Trophoblast cell (in vitro differentiated cells and primary cell): Measurements from ENCODE around the gene MKNK1.

Experiments used
- DNase-seq, 2 donors: peaks; one replicate each; pipeline ENCODE4 v3.0.0-alpha.2; 2016
- H2AFZ ChIP-seq: 2 replicates; pipeline ENCODE4 v1.6.1; 2013; ENCODE audit warnings: low read length, moderate library complexity, mild to moderate bottlenecking; ENCODE audit not compliant: insufficient read depth, poor library complexity
- H2AK5ac ChIP-seq: 2 replicates; pipeline ENCODE4 v1.6.1; 2013; ENCODE audit warnings: mild to moderate bottlenecking, low read length
- H2BK120ac ChIP-seq: 2 replicates; pipeline ENCODE4 v1.6.1; 2013; ENCODE audit warnings: low read length, mild to moderate bottlenecking, moderate library complexity; ENCODE audit not compliant: insufficient read depth, poor library complexity
- H2BK12ac ChIP-seq: 2 replicates; pipeline ENCODE4 v1.6.1; 2013; ENCODE audit warnings: mild to moderate bottlenecking, low read length, moderate library complexity
- H2BK5ac ChIP-seq: 2 replicates; pipeline ENCODE4 v1.6.1; 2013; ENCODE audit warnings: low read length, low read depth, moderate library complexity, mild to moderate bottlenecking; ENCODE audit not compliant: poor library complexity
- H3K14ac ChIP-seq: 2 replicates; pipeline ENCODE4 v1.6.1; 2013; ENCODE audit warnings: mild to moderate bottlenecking, low read length
- H3K18ac ChIP-seq: 2 replicates; pipeline ENCODE4 v1.6.1; 2013; ENCODE audit warnings: mild to moderate bottlenecking, low read length
- H3K23ac ChIP-seq: 2 replicates; pipeline ENCODE4 v1.6.1; 2013; ENCODE audit warnings: low read length
- H3K27ac ChIP-seq: 2 replicates; pipeline ENCODE4 v1.5.1; 2013; ENCODE audit warnings: low read depth, mild to moderate bottlenecking, inconsistent platforms, low read length, moderate library complexity
- H3K27me3 ChIP-seq: 2 replicates; pipeline ENCODE4 v1.6.1; 2013; ENCODE audit warnings: inconsistent platforms, mild to moderate bottlenecking, low read length, moderate library complexity; ENCODE audit not compliant: insufficient read depth
- H3K36me3 ChIP-seq, 2 experiments: 1 replicate in 1 of 2; 2 replicates in 1 of 2; pipeline ENCODE4 v1.6.1; 2013; ENCODE audit warnings: low read length in 2 of 2, mild to moderate bottlenecking in 2 of 2, moderate library complexity in 1 of 2; ENCODE audit not compliant: insufficient read depth in 2 of 2, control insufficient read depth in 1 of 2
- H3K4ac ChIP-seq: 2 replicates; pipeline ENCODE4 v1.6.1; 2013; ENCODE audit warnings: low read depth, mild to moderate bottlenecking, low read length, moderate library complexity
- H3K4me1 ChIP-seq, 2 experiments: 1 replicate in 1 of 2; 2 replicates in 1 of 2; pipeline ENCODE4 v1.6.1; 2013; ENCODE audit warnings: low read length in 2 of 2, mild to moderate bottlenecking in 2 of 2, moderate library complexity in 1 of 2; ENCODE audit not compliant: insufficient read depth in 2 of 2, control insufficient read depth in 1 of 2
- H3K4me2 ChIP-seq: 2 replicates; pipeline ENCODE4 v1.6.1; 2013; ENCODE audit warnings: inconsistent platforms, mild to moderate bottlenecking, low read length, moderate library complexity
- H3K4me3 ChIP-seq: 2 replicates; pipeline ENCODE4 v1.5.1; 2013; ENCODE audit warnings: mild to moderate bottlenecking, low read depth, low read length, inconsistent platforms
- H3K79me1 ChIP-seq: one replicate; pipeline ENCODE4 v1.6.1; 2013; ENCODE audit warnings: low read length
- H3K79me2 ChIP-seq: 2 replicates; pipeline ENCODE4 v1.6.1; 2013; ENCODE audit warnings: low read length, mild to moderate bottlenecking; ENCODE audit not compliant: control insufficient read depth, insufficient read depth, poor library complexity
- H3K9ac ChIP-seq: 2 replicates; pipeline ENCODE4 v1.6.1; 2013; ENCODE audit warnings: mild to moderate bottlenecking, low read length
- H3K9me3 ChIP-seq: 2 replicates; pipeline ENCODE4 v1.6.1; 2013; ENCODE audit warnings: low read depth, mild to moderate bottlenecking, control low read depth, inconsistent platforms, low read length; ENCODE audit not compliant: insufficient read depth
- H4K12ac ChIP-seq: 2 replicates; pipeline ENCODE4 v1.6.1; 2013; ENCODE audit warnings: low read depth, mild to moderate bottlenecking, low read length, moderate library complexity
- H4K8ac ChIP-seq: 2 replicates; pipeline ENCODE4 v1.6.1; 2013; ENCODE audit warnings: low read depth, mild to moderate bottlenecking, low read length, moderate library complexity
- H4K91ac ChIP-seq: one replicate; pipeline ENCODE4 v1.6.1; 2013; ENCODE audit warnings: low read depth, mild to moderate bottlenecking, low read length, moderate library complexity
- WGBS: extraction: QIAGEN DNeasy Blood & Tissue Kit; methylation state at CpG from one replicate; pipeline ENCODE4 v1.1.7; 2013; ENCODE audit warnings: missing lambda C conversion rate; ENCODE audit not compliant: insufficient read length, insufficient coverage; ENCODE audit errors: extremely low coverage; 5-methylcytosine and 5-hydroxymethylcytosine counted together

The MKNK1 gene

GRCh38 chr1:46599059-46599970, 4.8 kb downstream of the MKNK1 start:
- Histone ChIP-seq H3K23ac (no peak overlapping the region), H2AK5ac (no peak overlapping the region), H2BK12ac (no peak overlapping the region), H3K4me1 (peaks cover 8 to 14% of the 10 kb centered on the region in 2 experiments), H3K4me3 (peak overlapping the region; percentile 29), H3K27ac (no peak overlapping the region), H4K91ac (no peak overlapping the region), H3K18ac (no peak overlapping the region), H2BK120ac (no peak overlapping the region), H4K8ac (no peak overlapping the region), H3K9me3 (peaks cover 2% of the 10 kb centered on the region), H3K36me3 (peaks cover 0 to 4% of the 10 kb centered on the region in 2 experiments), H3K27me3 (no peaks in the 10 kb centered on the region), H3K9ac (no peak overlapping the region), H4K12ac (no peak overlapping the region), H3K14ac (no peak overlapping the region), H3K4me2 (no peak overlapping the region), H3K79me2 (peaks cover 3% of the 10 kb centered on the region), H3K79me1 (peaks cover 3% of the 10 kb centered on the region), H2BK5ac (no peak overlapping the region), H3K4ac (no peak overlapping the region), H2AFZ (no peak overlapping the region)
- 100% methylated on average over 1 of the region's 9 CpGs for WGBS
- DNase-seq, result no peak

GRCh38 chr1:46596846-46597245, 7.2 kb downstream of the MKNK1 start:
- Histone ChIP-seq H2BK5ac (no peak overlapping the region), H2BK12ac (no peak overlapping the region), H3K36me3 (peaks cover 11% of the 10 kb centered on the region in 2 experiments), H3K23ac (no peak overlapping the region), H3K9ac (no peak overlapping the region), H3K14ac (no peak overlapping the region), H4K12ac (no peak overlapping the region), H3K79me2 (no peaks in the 10 kb centered on the region), H3K4me1 (peaks cover 0 to 6% of the 10 kb centered on the region in 2 experiments), H4K8ac (no peak overlapping the region), H2AFZ (no peak overlapping the region), H3K4me3 (no peak overlapping the region), H4K91ac (no peak overlapping the region), H3K4ac (no peak overlapping the region), H3K27ac (peak overlapping the region; percentile 49), H3K4me2 (no peak overlapping the region), H3K18ac (no peak overlapping the region), H2BK120ac (no peak overlapping the region), H3K79me1 (no peaks in the 10 kb centered on the region), H3K9me3 (no peaks in the 10 kb centered on the region), H2AK5ac (no peak overlapping the region), H3K27me3 (no peaks in the 10 kb centered on the region)
- peak; percentile 55 to 81 for DNase-seq
- no CpG with 5 or more reads among the region's 3 CpGs for WGBS

- no peaks in the 10 kb centered on the region for H3K79me2 ChIP-seq
- no peak overlapping the region for H3K4me3 ChIP-seq
- no peak overlapping the region for H3K4me2 ChIP-seq
- no peak overlapping the region for H3K14ac ChIP-seq
- peaks cover 14 to 17% of the 10 kb centered on the region in 2 experiments for H3K36me3 ChIP-seq
- no peak overlapping the region for H2BK120ac ChIP-seq
- no peak overlapping the region for H2BK5ac ChIP-seq
- no peak overlapping the region for H2BK12ac ChIP-seq
- DNase-seq, result no peak
- no peaks in the 10 kb centered on the region for H3K79me1 ChIP-seq
- no peak overlapping the region for H3K4ac ChIP-seq
- no CpG with 5 or more reads among the region's 1 CpG for WGBS
- no peak overlapping the region for H4K8ac ChIP-seq
- no peak overlapping the region for H4K12ac ChIP-seq
- H3K27me3 ChIP-seq, result no peaks in the 10 kb centered on the region
- no peaks in the 10 kb centered on the region for H3K9me3 ChIP-seq
- no peak overlapping the region for H3K23ac ChIP-seq
- H3K9ac ChIP-seq, result no peak overlapping the region
- H3K27ac ChIP-seq, result no peak overlapping the region
- no peak overlapping the region for H4K91ac ChIP-seq
- H3K4me1 ChIP-seq, result peaks cover 0 to 6% of the 10 kb centered on the region in 2 experiments
- H2AFZ ChIP-seq, result no peak overlapping the region
- no peak overlapping the region for H3K18ac ChIP-seq
- no peak overlapping the region for H2AK5ac ChIP-seq
These were observed 8.0 kb downstream of the MKNK1 start for GRCh38 chr1:46596036-46596435.

DNA sequence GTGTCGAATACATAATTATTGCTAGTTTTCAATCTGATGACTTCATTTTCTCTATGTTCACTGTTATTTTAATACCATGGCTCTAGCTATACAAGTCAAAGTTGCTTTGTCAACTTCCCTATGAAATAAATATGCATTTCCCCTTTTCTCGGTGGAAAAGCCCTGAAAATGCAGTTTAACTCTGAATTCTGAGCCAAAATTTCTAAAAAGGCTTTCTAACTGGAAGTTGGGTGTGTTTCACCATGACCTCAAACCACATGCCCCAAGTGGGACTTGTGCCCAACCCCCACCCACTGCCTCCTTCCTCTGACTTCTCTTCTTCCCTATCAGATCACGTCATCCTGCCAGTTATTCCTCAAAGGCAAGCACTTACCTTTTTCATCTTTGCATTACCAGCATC, 8.9 kb downstream of the MKNK1 start:
- no peak overlapping the region for H2BK120ac ChIP-seq
- H4K91ac ChIP-seq, result no peak overlapping the region
- no peaks in the 10 kb centered on the region for H3K79me1 ChIP-seq
- H4K12ac ChIP-seq, result no peak overlapping the region
- no peak overlapping the region for H2BK12ac ChIP-seq
- no peak overlapping the region for H3K14ac ChIP-seq
- peak in 1 of 2 donors; percentile 34 for DNase-seq
- peaks cover 0 to 6% of the 10 kb centered on the region in 2 experiments for H3K4me1 ChIP-seq
- no peak overlapping the region for H2BK5ac ChIP-seq
- no peak overlapping the region for H3K4ac ChIP-seq
- peaks cover 14 to 22% of the 10 kb centered on the region in 2 experiments for H3K36me3 ChIP-seq
- no peak overlapping the region for H3K9ac ChIP-seq
- H2AFZ ChIP-seq, result no peak overlapping the region
- no peak overlapping the region for H3K23ac ChIP-seq
- no peaks in the 10 kb centered on the region for H3K27me3 ChIP-seq
- H2AK5ac ChIP-seq, result no peak overlapping the region
- no peaks in the 10 kb centered on the region for H3K79me2 ChIP-seq
- H3K4me2 ChIP-seq, result no peak overlapping the region
- no peak overlapping the region for H3K18ac ChIP-seq
- WGBS, result no CpG with 5 or more reads among the region's 3 CpGs
- no peak overlapping the region for H3K4me3 ChIP-seq
- no peak overlapping the region for H3K27ac ChIP-seq
- no peak overlapping the region for H4K8ac ChIP-seq
- H3K9me3 ChIP-seq, result no peaks in the 10 kb centered on the region
